Middle frontal gyrus (tissue), 1 donor: ENCODE results near the gene TUBA4B.
"Not testable (repeated sequence)": the region's sequence is repeated elsewhere in the genome, so short reads cannot be mapped to it uniquely, and the experiment has no call there.

ENCODE experiments used
- DNase-seq: peaks from one replicate; pipeline ENCODE4 v3.0.0-alpha.2; 2015; ENCODE audit warnings: low spot score; ENCODE audit errors: extremely low spot score

Gene TUBA4B

GRCh38 chr2:219273937-219274336 is 20.9 kb downstream of the TUBA4B start:
- no peak for DNase-seq

- DNase-seq, result no peak
These were observed 21.4 kb downstream of the TUBA4B start for GRCh38 chr2:219274361-219274921.

GRCh38 chr2:219277703-219278654 is 24.9 kb downstream of the TUBA4B start:
- peak; percentile 73 for DNase-seq

- DNase-seq, result no peak
These were observed 25.7 kb downstream of the TUBA4B start for GRCh38 chr2:219278655-219279150.

- DNase-seq, result peak; percentile 98
These were observed 26.3 kb downstream of the TUBA4B start, which contains the start of gene DNAJB2 for GRCh38 chr2:219279151-219279915. DNAJB2 (plus strand) TSS chr2:219279366; CDS start chr2:219279834, 468 bp downstream.

- DNase-seq, result no peak
These were observed 27.0 kb downstream of the TUBA4B start for GRCh38 chr2:219279916-219280516.

GRCh38 chr2:219280651-219281050 is 27.6 kb downstream of the TUBA4B start:
- DNase-seq, result no peak

GRCh38 chr2:219281588-219281987 is 28.5 kb downstream of the TUBA4B start:
- DNase-seq, result no peak

GRCh38 chr2:219282375-219282774 is 29.3 kb downstream of the TUBA4B start:
- no peak for DNase-seq

- DNase-seq, result no peak
These were observed 30.0 kb downstream of the TUBA4B start for GRCh38 chr2:219282943-219283581.

GRCh38 chr2:219284501-219285372 is 31.7 kb downstream of the TUBA4B start:
- no peak for DNase-seq

- no peak for DNase-seq
These were observed 32.3 kb downstream of the TUBA4B start for GRCh38 chr2:219285373-219285735.

GRCh38 chr2:219285894-219286425 is 32.9 kb downstream of the TUBA4B start:
- no peak for DNase-seq

GRCh38 chr2:219286436-219287115 is 33.5 kb downstream of the TUBA4B start:
- no peak for DNase-seq

GRCh38 chr2:219287116-219287440 is 34.0 kb downstream of the TUBA4B start:
- DNase-seq, result not testable (repeated sequence)

- no peak for DNase-seq
These were observed 34.7 kb downstream of the TUBA4B start for GRCh38 chr2:219287580-219288265.

- no peak for DNase-seq
These were observed 36.1 kb downstream of the TUBA4B start for GRCh38 chr2:219289195-219289536.

- DNase-seq, result peak; percentile 72
These were observed 36.7 kb downstream of the TUBA4B start for GRCh38 chr2:219289537-219290361.
